Suprapubic skin (tissue), 3 donors: ENCODE measurements around the gene ARID5B.
"Not testable (repeated sequence)": the region's sequence is repeated elsewhere in the genome, so short reads cannot be mapped to it uniquely, and the experiment has no call there.

Experiments
- POLR2AphosphoS5 ChIP-seq, 3 donors: sonication (generic); formaldehyde crosslinking; IDR thresholded peaks; one replicate each; pipeline ENCODE4 v1.6.1; 2017; ENCODE audit warnings: antibody characterized with exemption in 3 of 3
- TF ChIP-seq, protein P1 (sequence below), 2 donors: fragments of 200-600 bp in 1 of 2; fragments of 450-650 bp in 1 of 2; sonication (generic) in 1 of 2; IDR thresholded peaks; one replicate each; pipeline ENCODE4 v1.5.1; 2016 to 2019; ENCODE audit warnings: antibody characterized with exemption in 2 of 2, mild to moderate bottlenecking in 1 of 2, moderate library complexity in 1 of 2

DNA sequence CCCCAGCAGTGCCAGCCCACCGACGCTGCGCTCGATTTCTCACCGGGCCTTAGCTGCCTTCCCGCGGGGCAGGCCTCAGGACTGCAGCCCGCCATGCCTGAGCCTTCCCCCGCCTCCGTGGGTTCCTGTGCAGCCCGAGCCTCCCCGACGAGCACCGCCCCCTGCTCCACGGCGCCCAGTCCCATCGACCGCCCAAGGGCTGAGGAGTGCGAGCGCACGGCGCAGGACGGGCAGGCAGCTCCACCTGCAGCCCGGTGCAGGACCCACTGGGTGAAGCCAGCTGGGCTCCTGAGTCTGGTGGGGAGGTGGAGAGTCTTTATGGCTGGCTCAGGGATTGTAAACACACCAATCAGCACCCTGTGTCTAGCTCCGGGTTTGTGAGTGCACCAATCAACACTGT is 33.7 kb upstream of the ARID5B start:
- TF ChIP-seq POLR2AphosphoS5 (IDR thresholded peaks at IDR 0.05): not testable (repeated sequence)
- TF ChIP-seq, protein P1, sequence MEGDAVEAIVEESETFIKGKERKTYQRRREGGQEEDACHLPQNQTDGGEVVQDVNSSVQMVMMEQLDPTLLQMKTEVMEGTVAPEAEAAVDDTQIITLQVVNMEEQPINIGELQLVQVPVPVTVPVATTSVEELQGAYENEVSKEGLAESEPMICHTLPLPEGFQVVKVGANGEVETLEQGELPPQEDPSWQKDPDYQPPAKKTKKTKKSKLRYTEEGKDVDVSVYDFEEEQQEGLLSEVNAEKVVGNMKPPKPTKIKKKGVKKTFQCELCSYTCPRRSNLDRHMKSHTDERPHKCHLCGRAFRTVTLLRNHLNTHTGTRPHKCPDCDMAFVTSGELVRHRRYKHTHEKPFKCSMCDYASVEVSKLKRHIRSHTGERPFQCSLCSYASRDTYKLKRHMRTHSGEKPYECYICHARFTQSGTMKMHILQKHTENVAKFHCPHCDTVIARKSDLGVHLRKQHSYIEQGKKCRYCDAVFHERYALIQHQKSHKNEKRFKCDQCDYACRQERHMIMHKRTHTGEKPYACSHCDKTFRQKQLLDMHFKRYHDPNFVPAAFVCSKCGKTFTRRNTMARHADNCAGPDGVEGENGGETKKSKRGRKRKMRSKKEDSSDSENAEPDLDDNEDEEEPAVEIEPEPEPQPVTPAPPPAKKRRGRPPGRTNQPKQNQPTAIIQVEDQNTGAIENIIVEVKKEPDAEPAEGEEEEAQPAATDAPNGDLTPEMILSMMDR (IDR thresholded peaks at IDR 0.05): not testable (repeated sequence)
